GM19328 (cell line): ENCODE data around the gene ITPK1.

Source experiments
- ATAC-seq: cut with Tn5 transposase; IDR thresholded peaks from one replicate; pipeline ENCODE4 v1.9.1; 2021; ENCODE audit warnings: mild to moderate bottlenecking, moderate library complexity; ENCODE audit not compliant: unreplicated experiment

The ITPK1 gene

GRCh38 chr14:92994942-92995341, 120.8 kb downstream of the ITPK1 start:
- no peak for ATAC-seq

- ATAC-seq = no peak
These were observed 121.5 kb downstream of the ITPK1 start for GRCh38 chr14:92994131-92994676.

GRCh38 chr14:92993302-92993701, 122.4 kb downstream of the ITPK1 start:
- no peak for ATAC-seq

GRCh38 chr14:92991536-92991935, 124.2 kb downstream of the ITPK1 start:
- no peak for ATAC-seq

GRCh38 chr14:92990456-92991430, 125.0 kb downstream of the ITPK1 start:
- no peak for ATAC-seq

- ATAC-seq = no peak
These were observed 126.7 kb downstream of the ITPK1 start for GRCh38 chr14:92988786-92989755.

GRCh38 chr14:92987713-92988510, 127.8 kb downstream of the ITPK1 start:
- no peak for ATAC-seq

GRCh38 chr14:92987148-92987570, 128.6 kb downstream of the ITPK1 start:
- no peak for ATAC-seq

- no peak for ATAC-seq
These were observed 129.2 kb downstream of the ITPK1 start for GRCh38 chr14:92986254-92987147.

GRCh38 chr14:92985521-92985920, 130.2 kb downstream of the ITPK1 start:
- no peak for ATAC-seq

GRCh38 chr14:92984896-92985295, 130.8 kb downstream of the ITPK1 start:
- ATAC-seq = no peak

- no peak for ATAC-seq
These were observed 131.5 kb downstream of the ITPK1 start for GRCh38 chr14:92984082-92984788.

- no peak for ATAC-seq
These were observed 132.8 kb downstream of the ITPK1 start for GRCh38 chr14:92982956-92983355.

GRCh38 chr14:92981726-92982125, 134.0 kb downstream of the ITPK1 start:
- no peak for ATAC-seq

- no peak for ATAC-seq
These were observed 134.9 kb downstream of the ITPK1 start for GRCh38 chr14:92980866-92981265.

- no peak for ATAC-seq
These were observed 137.3 kb downstream of the ITPK1 start for GRCh38 chr14:92978229-92979021.

GRCh38 chr14:92976268-92976667, 139.5 kb downstream of the ITPK1 start:
- no peak for ATAC-seq
